Astrocyte (in vitro differentiated cells and primary cell): ENCODE data around the gene DNTT.

Source experiments
- CTCF ChIP-seq: IDR thresholded peaks from 2 replicates; pipeline ENCODE4 v1.5.1; 2011; ENCODE audit warnings: low read depth, mild to moderate bottlenecking, inconsistent platforms, low read length, moderate library complexity; ENCODE audit not compliant: insufficient read depth
- EZH2 ChIP-seq: IDR thresholded peaks from 2 replicates; pipeline ENCODE4 v1.6.1; 2012; ENCODE audit warnings: mild to moderate bottlenecking, low read length, inconsistent platforms; ENCODE audit not compliant: insufficient read depth

- TF ChIP-seq CTCF = no peak
- TF ChIP-seq EZH2 = no peak
Observed at GRCh38 chr10:96371356-96371755, 67.1 kb downstream of the DNTT start.
